H7 (cell line): Measurements from ENCODE around the gene TBX3. TPM values are rescaled to one million over a fixed set of nuclear protein-coding genes. Genes with fewer than 3 reads are reported as not detected.
A peak's percentile ranks its signal among the peaks of the same experiment; 100 is the strongest.

ENCODE experiments used
- DNase-seq: peaks from one replicate; pipeline ENCODE4 v3.0.0; 2012
- H3K27me3 ChIP-seq: 2 replicates; pipeline ENCODE4 v1.6.0; 2011; ENCODE audit warnings: mild to moderate bottlenecking, low read length; ENCODE audit not compliant: control insufficient read depth, insufficient read depth
- H3K36me3 ChIP-seq: replicated peaks from 2 replicates; pipeline ENCODE4 v1.5.1; 2011; ENCODE audit warnings: low read length; ENCODE audit not compliant: control insufficient read depth, insufficient read depth
- H3K4me3 ChIP-seq: 2 replicates; pipeline ENCODE4 v1.5.1; 2011; ENCODE audit warnings: low read depth, mild to moderate bottlenecking, control low read depth, low read length, moderate library complexity; ENCODE audit not compliant: insufficient read depth
- total RNA-seq: library from RNA; depleted of rRNA; stranded (reverse); fragments of >200 nt; shearing (Covaris generic); gene quantifications from 2 replicates; pipeline ENCODE4 v1.2.3, GENCODE V29; 2014

TBX3 gene
- total RNA-seq, 1 experiment from 2014 or later = 0.94 TPM

DNA sequence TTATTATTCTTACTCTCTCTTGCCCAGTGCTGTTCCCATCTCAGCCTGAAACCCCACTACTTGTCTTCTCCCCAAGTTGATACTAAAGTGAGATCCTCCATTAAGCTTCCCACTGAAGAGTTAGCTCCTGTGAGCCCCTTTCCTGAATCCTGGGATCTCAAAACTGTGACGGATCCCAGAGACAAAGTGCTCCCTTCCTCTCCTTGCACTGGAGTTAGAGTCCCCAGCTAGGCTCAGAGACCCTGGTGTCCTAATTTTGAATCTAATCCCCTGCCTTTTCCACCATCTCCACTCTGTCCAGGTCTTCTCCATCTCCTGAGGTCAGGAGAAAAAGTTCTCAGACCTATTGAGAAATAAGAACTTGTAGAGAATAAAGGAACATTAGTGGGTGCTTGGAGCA is 17.6 kb upstream of the TBX3 start:
- Histone ChIP-seq H3K4me3 (no peak overlapping the region), H3K27me3 (peaks cover 74% of the 10 kb centered on the region), H3K36me3 (no peaks in the 10 kb centered on the region)
- no peak for DNase-seq

DNA sequence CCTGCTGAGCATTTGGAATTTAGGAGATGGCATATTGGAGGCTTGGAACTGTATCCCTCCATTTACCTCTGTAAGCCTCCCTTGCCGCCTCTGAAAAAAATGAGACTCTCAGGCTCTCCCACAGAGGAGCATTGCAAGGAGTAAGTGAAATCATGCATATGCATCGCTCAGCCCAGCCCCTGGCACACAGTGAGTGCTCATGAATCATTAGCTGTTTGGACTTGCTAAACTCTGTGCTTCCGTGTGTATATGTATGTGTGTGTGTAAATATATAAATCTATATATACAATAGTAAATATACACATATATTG is 17.1 kb upstream of the TBX3 start:
- H3K36me3 ChIP-seq = no peaks in the 10 kb centered on the region
- no peak for DNase-seq
- H3K4me3 ChIP-seq = no peak overlapping the region
- H3K27me3 ChIP-seq = peaks cover 79% of the 10 kb centered on the region

DNA sequence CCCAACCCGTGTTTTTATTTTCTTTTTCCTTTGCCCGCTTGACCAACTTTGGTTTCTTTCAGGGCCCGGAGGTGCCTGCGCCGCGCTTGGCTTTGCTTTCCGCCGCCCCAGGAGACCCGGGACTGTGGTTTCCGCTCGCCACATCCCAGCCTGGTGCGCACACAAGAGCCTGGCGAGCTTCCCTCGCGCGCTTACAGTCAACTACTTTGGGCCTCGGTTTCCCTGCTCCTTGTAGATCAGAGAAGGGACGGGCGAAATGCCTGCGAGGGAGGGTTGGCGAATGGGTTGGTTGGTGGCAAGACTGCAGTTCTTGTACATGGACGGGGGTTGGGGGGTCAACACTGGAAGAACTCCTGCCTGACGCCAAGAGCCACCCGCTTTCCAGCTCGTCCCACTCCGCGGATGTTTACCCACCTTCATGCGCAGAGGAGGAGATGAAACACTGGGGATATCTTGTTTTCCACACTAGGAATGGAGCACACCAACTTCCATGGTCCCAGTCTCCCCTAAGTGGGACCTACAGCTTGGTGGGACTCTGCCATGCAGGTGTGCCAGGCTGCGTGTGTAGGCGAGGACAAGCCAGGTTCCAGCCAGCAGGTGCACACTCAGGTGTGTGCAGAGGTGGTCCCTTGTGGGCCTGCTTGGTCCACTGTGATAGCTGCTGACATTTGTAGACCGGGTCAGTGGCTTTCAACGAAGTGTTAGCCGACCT is 16.6 kb upstream of the TBX3 start:
- peaks cover 84% of the 10 kb centered on the region for H3K27me3 ChIP-seq
- H3K4me3 ChIP-seq = no peak overlapping the region
- no peaks in the 10 kb centered on the region for H3K36me3 ChIP-seq
- DNase-seq = peak; percentile 46

DNA sequence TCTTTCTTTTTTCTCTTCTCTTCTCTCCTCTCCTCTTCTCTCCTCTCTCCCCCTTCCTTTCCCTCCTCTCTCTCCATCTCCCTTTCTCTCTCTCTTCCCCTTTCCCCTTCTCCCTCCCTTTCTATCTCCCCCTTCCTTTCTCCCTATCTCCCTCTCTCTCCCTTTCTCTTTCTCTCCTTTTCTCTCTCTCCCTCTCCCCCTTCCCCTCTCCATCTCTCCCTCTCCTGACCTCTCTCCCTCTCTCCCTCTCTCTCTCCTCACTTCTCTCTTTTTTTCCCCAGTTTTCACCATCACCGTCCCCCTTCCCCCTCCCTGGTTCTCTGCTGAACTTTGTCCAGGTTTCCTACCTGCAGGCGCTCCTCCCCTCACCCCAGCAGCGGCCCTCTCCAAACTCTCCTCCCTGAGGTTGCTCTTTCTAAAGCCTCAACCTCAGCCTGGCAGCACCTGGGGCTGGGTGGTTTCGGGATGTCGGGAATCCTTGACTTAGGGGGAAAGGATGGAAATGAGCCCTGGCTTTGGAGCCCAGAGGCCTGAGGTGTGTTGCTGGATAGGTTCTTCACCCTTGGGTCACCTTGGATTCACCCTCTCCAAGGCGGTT is 14.7 kb upstream of the TBX3 start:
- peak; percentile 66 for DNase-seq
- H3K36me3 ChIP-seq = no peaks in the 10 kb centered on the region
- peak overlapping the region; percentile 24; the same call in 1 of the 2 replicates for H3K4me3 ChIP-seq
- peaks cover 96% of the 10 kb centered on the region for H3K27me3 ChIP-seq

DNA sequence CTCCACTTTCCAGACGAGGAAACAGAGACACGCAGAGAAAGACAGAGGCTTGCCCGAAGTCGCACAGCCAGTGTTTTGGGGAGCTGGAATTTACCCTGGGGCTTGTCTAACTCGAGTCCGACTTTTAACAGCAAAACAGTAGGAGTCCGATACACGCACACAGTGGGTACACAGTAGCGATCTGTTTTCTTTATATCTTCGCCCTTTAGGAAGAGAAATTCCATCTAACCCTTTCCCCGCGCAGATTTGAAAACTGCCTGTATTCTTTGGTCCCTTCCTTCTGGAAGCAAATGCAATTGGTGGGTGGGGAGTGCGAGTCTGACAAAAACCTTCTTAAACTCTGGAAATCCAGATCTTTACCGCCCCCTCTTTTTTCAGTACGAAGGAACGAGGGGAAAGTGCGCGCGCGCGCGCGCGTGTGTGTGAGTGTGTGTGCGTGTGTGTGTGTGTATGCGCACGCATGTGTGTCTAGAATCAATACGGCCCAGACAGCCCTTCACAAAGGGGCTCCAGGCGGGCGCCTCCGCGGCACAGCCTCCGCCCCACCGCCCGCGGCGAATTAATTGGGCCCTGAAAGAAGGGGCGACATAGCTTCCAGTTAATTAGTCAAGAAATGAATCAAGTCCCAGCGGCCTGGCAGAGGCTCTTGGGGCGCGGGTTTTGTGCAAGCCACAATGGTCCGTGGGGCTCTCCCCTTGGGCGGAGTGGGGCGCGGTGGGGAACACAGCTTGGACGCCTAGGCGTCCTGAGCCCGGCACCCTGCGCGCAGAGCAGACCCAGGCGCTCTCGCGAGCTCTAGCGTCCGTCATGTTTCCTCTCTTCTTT is 14.0 kb upstream of the TBX3 start:
- DNase-seq = peak; percentile 66
- H3K36me3 ChIP-seq = no peaks in the 10 kb centered on the region
- H3K27me3 ChIP-seq = peaks cover 98% of the 10 kb centered on the region
- H3K4me3 ChIP-seq = peak overlapping the region; percentile 24; the same call in 1 of the 2 replicates

DNA sequence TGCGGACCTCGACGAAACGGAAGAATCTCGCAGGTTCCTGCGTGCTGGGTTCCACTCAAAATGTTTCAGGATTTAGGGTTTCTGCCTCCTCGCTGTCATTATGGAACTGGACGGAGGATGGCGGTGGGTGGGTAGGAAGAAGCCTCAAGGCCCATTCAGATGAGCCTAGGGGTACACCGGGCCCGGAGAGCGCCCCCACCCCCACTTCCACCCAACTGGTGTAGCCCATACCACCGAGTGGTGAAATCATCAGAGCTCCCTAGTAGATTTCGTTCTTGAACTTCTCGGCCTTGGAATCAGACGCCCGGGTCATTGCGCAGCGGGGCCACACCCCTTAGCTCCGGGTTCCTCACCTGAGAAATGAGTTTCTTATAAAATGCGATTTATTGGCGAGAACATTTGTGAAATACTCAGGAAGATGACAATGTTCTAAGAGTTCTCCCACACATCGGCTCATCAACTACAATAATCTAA is 13.3 kb upstream of the TBX3 start:
- Histone ChIP-seq H3K4me3 (no peak overlapping the region), H3K27me3 (peaks cover 98% of the 10 kb centered on the region), H3K36me3 (no peaks in the 10 kb centered on the region)
- peak; percentile 43 for DNase-seq

DNA sequence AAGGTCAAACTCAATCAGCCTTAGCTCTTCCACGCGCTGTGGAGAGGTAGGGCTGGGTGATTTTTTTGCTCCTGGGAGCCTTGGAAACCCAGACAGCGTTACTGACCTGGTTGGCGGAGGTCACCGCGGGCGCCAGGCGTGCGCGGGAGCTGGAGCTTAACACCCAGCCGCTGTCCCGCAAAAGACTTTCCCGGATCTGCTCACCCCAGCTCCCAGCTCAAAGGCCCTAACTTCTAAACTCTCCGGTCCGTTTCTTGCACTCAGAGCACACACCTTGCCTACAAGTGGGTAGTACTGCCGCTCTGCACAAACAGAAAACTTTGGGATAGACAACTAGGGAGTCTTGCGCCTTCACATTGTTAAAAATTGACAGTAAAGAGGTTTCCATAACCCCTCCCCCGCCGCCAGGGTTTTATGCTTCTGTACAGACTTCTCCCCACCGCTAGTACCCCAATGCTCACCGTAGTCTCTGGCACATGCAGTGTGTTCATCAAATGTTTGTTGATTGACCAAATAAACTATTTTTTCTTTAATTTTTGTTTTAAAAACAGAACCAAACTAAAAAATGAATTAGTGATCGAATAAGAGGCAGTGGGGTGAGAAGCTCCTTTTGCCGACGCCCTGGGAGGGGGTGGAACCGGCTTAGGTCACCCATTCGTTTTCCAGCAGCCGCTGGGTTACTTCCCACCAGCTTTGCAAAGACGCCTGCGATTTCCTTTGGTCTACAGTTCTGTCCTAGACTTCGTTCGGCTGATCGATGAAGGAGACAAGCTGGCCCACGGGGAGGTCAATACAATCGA is 12.7 kb upstream of the TBX3 start:
- Histone ChIP-seq H3K4me3 (no peak overlapping the region), H3K36me3 (no peaks in the 10 kb centered on the region), H3K27me3 (peaks cover 98% of the 10 kb centered on the region)
- DNase-seq = peak; percentile 47

DNA sequence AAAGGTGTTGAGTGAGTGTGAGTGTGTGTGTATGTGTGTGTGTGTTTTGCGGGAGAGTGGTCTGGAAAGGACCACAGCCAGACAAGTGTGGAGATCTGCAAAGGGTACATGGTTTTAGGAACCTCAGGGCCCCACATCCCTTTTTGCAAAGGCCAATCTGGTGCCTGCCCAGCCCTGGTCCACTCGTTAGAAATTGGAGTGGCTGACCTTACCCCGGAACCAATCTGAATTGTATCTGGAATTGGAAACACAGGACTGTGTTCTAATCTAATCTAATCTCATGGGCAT is 11.3 kb upstream of the TBX3 start:
- Histone ChIP-seq H3K27me3 (peaks cover 98% of the 10 kb centered on the region), H3K36me3 (no peaks in the 10 kb centered on the region)
- no peak for DNase-seq

DNA sequence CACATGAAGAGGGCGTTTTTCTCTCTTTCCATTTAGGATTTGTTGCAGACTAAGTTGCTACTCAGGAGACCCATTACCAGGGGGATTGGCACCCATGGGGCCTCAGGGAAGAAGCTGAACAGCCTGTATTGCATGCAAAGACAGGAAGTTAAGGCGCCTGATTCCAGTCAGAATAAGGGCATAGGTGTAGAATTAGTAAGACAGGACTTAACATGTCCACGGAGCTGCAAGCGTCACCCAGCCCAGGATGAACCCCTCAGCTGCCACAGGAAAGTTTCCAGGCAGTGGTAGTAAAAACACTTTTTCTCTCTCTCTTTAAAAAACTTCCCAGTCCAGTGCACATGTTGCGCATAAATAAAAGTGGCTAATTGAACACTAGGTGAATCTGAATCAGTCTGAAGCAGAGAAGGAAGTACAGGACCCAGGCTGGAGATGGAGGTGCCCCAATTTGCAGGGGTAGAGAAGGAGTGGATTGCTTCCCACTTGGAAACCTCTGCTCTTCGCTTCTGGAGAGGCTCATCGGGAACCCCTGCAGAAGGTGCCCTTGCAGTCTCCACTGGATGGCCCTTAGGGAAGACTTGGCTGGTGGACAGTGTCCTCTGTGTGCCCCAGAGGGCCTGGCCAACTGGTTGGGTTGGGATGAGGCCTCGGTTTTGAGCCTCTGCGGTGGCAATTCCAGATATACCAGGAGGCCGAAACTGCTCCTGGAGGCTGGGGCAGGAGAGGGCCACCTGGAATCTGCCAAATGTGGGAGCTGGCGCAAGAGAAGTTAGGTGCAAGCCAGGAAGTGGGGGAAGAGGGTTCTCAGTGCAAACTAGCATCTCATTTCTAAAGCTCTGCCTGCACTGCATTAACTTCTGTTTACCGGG is 10.7 kb upstream of the TBX3 start:
- peak; percentile 26 for DNase-seq
- Histone ChIP-seq H3K36me3 (no peaks in the 10 kb centered on the region), H3K4me3 (no peak overlapping the region), H3K27me3 (peaks cover 98% of the 10 kb centered on the region)

More for the DNA sequence above, 11.3 kb upstream of the TBX3 start:
- H3K4me3 ChIP-seq = no peak overlapping the region

DNA sequence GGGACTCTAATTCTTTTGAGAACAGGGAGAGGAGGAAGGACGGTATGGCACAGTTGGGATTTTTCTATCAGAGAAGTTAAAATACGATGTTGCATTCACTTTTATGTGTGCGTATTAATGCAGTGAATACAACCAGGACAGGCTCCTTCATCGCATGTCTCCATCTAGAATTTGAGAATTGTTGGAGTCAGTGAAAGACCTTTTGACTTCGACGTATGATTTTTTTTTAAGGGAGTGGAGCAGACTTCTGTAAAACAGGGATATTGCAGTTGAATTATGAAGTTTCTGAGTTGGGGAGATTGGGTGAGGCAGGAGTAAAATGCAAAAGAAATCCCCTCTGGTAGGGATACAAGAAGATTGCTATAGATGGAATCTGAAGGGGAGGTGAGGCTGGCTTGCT is 9.6 kb upstream of the TBX3 start:
- DNase-seq = no peak
- H3K4me3 ChIP-seq = no peak overlapping the region

DNA sequence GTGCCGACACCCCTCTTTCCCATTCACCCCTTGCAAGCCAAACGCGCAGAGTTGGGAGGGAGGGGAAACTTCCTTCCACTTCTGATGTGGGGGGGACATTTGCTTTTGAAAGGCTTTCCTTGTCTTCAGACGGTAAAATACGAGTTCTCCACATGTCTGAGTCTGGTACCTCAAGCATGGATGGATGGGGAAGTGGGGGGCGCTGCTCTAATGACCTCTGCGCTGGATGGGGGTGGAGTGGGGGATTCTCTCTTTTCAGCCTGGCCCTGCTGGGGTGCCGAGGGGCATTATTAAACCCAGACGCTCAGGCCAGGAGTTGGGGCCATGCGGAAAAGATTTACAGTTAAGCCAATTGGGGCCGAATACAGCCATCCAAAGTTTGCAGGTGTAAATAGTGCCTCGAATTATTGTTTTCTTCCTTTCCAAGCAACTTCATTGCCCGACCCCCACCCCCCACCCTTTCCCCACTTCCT is 9.1 kb upstream of the TBX3 start:
- peak; percentile 47 for DNase-seq
- Histone ChIP-seq H3K4me3 (no peak overlapping the region), H3K36me3 (no peaks in the 10 kb centered on the region), H3K27me3 (peaks cover 100% of the 10 kb centered on the region)

More for the DNA sequence above, 9.6 kb upstream of the TBX3 start:
- Histone ChIP-seq H3K27me3 (peaks cover 99% of the 10 kb centered on the region), H3K36me3 (no peaks in the 10 kb centered on the region)

DNA sequence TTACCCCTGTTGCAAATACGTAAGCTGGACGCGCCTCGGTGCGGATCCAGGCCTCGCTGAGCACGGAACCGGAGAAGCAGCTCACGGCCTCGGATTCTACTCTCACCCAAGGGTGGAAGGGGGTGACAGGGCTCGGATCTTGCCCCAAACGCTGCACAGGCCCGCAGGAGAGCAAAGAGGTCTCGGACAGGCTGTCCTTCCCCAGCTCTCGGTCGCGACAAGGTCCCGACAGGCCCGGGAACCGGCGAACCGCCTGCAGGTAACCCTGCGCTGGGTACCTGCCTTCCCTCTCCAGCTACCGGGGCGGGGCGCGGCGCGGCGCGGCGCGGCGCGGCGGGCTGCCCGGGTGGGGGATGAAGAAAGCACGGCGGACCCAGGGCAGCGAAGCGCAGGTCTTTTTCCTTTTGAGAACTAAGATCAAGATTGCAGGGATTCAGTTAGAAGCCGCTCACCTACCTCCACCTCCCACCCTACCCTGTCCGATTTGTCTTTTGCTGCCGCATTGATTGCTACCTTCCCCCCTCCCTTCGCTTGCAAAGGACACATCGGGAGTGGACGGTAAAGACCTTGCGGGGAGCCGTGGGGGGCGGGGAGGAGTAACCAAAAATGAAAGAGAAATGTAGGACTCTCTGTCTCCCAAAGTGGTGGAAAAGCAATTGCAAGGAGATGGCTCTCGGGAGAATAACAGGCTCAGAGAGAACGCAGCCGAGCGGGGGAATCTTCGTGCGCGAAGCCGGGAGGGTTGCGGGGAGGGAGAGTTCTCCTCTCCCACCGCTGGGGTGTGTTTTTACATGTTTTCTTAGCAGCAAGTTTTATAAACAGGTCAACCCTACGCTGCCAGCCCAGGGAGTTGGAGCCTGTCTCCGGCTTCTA is 8.4 kb upstream of the TBX3 start:
- H3K4me3 ChIP-seq = no peak overlapping the region
- peak; percentile 63 for DNase-seq
- no peaks in the 10 kb centered on the region for H3K36me3 ChIP-seq
- H3K27me3 ChIP-seq = peaks cover 100% of the 10 kb centered on the region

DNA sequence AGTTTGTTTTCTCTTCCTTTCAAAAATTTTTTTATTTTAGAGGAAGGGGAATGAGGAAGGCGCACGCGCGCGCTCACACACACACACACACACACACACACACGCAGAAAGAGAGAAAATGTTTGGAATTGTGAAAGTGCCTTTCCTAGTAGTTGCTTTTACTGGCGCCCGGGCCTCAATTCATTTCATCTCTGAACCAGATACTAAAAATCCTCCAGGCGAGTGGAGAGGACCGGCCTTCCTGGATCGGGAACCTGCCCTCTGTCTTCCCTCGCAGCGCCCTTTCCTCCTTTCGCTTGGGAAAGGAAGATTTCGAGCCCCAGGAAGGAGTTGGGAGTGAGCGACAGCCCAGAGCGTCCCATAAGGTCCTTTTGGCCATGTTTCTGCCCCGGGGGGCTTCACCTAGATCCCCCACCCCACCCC is 7.8 kb upstream of the TBX3 start:
- H3K4me3 ChIP-seq = no peak overlapping the region
- DNase-seq = peak; percentile 61
- peaks cover 100% of the 10 kb centered on the region for H3K27me3 ChIP-seq
- no peaks in the 10 kb centered on the region for H3K36me3 ChIP-seq
